ENCODE data around the gene LRSAM1. TPM values are rescaled to one million over a fixed set of nuclear protein-coding genes. Genes with fewer than 3 reads are reported as not detected.

Gene LRSAM1
- total RNA-seq, 4 donors from 2014 or later = 13.7 to 19.6 (median 16.3) TPM

DNA sequence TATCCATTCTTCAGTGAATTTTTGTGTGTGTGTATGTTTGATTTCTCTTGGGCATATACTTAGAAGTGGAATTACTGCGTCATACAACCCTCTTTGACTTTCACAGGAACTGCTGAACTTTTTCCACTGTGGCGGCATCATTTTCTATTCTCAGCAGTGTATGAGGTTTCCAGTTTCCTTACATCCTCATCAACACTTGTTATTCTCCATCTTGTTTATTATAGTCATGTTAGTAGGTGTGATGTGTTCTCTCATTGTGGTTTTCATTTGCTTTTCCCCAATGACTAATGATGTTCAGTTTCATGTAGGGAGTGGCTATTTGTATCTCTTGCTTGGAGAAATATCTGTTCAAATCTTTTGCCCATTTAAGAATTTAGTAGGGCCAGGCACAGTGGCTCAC lies 24.6 kb upstream of the LRSAM1 start:
- H3K27ac ChIP-seq = no peak overlapping the region

DNA sequence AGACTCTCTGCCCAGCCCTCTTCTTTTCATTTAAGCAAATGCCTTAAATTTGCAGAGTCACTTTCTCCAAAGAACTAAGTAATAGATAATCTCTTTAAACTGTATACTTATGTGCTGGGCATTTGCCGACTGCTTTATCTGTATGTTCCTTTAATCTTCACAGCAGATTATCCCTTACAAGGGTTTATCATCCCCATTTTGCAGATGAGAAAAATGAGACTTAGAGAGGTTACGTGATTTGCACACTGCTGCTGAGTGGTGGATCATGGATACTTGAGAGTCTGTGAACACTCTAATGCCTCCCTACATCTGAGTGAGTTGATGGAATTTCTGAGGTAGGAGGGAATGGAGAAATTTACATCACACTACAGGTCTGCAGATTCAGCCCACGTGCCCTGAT lies 23.0 kb upstream of the LRSAM1 start:
- intact Hi-C loops (cut with DNase I) = no loop called here
- peaks cover 13 to 14% of the 10 kb centered on the region in 2 donors for H3K4me1 ChIP-seq
- no peak for TF ChIP-seq POLR2A (IDR thresholded peaks at IDR 0.05)
- TF ChIP-seq, protein P1, sequence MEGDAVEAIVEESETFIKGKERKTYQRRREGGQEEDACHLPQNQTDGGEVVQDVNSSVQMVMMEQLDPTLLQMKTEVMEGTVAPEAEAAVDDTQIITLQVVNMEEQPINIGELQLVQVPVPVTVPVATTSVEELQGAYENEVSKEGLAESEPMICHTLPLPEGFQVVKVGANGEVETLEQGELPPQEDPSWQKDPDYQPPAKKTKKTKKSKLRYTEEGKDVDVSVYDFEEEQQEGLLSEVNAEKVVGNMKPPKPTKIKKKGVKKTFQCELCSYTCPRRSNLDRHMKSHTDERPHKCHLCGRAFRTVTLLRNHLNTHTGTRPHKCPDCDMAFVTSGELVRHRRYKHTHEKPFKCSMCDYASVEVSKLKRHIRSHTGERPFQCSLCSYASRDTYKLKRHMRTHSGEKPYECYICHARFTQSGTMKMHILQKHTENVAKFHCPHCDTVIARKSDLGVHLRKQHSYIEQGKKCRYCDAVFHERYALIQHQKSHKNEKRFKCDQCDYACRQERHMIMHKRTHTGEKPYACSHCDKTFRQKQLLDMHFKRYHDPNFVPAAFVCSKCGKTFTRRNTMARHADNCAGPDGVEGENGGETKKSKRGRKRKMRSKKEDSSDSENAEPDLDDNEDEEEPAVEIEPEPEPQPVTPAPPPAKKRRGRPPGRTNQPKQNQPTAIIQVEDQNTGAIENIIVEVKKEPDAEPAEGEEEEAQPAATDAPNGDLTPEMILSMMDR (IDR thresholded peaks at IDR 0.05) = no peak
- no peak for DNase-seq
- no peaks in the 10 kb centered on the region for H3K9me3 ChIP-seq
- H3K36me3 ChIP-seq = peaks cover 15 to 16% of the 10 kb centered on the region in 2 donors
- no peak overlapping the region for H3K4me3 ChIP-seq (replicated peaks in 1 of 3)
- 89 to 91% methylated on average over 3 of the region's 3 CpGs for WGBS, 2 donors
- no peak overlapping the region for H3K27ac ChIP-seq
- no peaks in the 10 kb centered on the region for H3K27me3 ChIP-seq

More for the DNA sequence above, 24.6 kb upstream of the LRSAM1 start:
- DNase-seq = no peak
- no peaks in the 10 kb centered on the region for H3K27me3 ChIP-seq
- peaks cover 22 to 26% of the 10 kb centered on the region in 2 donors for H3K4me1 ChIP-seq
- TF ChIP-seq, protein P1 (IDR thresholded peaks at IDR 0.05) = no peak
- no peak for TF ChIP-seq POLR2A (IDR thresholded peaks at IDR 0.05)
- 88 to 97% methylated on average over 2 of the region's 2 CpGs for WGBS, 2 donors
- H3K9me3 ChIP-seq = no peaks in the 10 kb centered on the region
- H3K36me3 ChIP-seq = peaks cover 14 to 15% of the 10 kb centered on the region in 2 donors
- no peak overlapping the region for H3K4me3 ChIP-seq (replicated peaks in 1 of 3)
- intact Hi-C loops (cut with DNase I) = no loop called here

DNA sequence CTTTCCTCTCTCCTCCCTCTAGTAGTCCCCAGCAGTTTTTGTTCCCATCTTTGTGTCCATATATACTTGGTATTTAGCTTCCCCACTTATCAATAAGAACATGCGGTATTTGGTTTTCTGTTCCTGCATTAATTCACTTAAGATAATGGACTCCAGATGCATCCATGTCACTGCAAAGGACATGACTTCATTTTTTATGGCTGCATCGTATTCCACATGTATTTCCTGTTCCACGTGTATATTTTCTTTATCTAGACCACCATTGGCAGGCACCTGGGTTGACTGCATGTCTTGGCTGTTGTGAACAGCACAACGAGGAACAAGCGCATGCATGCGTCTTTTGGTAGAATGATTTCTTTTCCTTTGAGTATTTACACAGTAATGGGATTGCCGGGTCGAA lies 20.9 kb upstream of the LRSAM1 start:
- TF ChIP-seq, protein P1 (IDR thresholded peaks at IDR 0.05) = no peak
- TF ChIP-seq POLR2A (IDR thresholded peaks at IDR 0.05) = no peak
- no peak overlapping the region for H3K27ac ChIP-seq
- intact Hi-C loops (cut with DNase I) = no loop called here
- no peak for DNase-seq
- no peaks in the 10 kb centered on the region for H3K27me3 ChIP-seq
- H3K4me3 ChIP-seq (replicated peaks in 1 of 3) = no peak overlapping the region
- H3K9me3 ChIP-seq = no peaks in the 10 kb centered on the region
- H3K36me3 ChIP-seq = peaks cover 33 to 36% of the 10 kb centered on the region in 2 donors
- peaks cover 6% of the 10 kb centered on the region in 2 donors for H3K4me1 ChIP-seq
- WGBS, 2 donors = 97% methylated on average over 8 of the region's 8 CpGs

DNA sequence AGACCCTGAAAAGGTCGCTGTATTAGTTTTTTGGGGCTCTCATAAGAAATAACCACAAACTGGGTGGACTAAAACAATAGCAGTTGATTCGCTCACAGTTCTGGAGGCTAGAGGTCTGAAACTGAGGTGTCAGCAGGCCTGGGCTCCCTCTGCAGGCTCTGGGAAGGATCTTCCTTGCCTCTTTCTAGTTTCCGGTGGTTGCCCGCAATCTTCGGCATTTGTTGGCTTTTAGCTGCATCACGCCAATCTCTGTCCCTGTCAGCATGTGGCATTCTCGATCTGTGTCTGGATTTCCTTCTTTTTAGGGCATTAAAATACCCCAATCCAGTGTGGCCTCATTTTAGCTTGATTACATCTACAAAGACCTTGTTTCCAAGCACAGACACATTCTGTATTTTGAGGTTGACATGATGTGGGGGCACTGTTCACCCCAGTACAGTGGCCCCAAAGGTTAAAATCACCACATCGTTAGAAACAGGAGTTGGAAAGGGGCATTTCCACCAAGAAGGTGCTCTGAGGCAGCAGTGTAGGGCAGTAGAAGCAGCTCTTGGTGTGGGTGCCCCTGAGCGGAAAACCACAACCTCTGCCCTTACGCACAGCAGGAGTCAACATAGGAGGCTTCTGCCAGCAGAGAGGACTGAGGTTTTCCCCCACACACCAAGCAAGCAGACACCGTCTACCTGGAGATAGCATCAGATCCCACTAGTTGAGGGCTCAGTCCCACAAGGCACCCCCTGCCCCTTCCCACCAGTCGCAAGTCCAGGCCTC lies 13.6 kb upstream of the LRSAM1 start:
- Histone ChIP-seq H3K36me3 (peaks cover 61 to 75% of the 10 kb centered on the region in 2 donors), H3K4me1 (no peaks in the 10 kb centered on the region), H3K27ac (no peak overlapping the region), H3K4me3 (replicated peaks in 1 of 3) (no peak overlapping the region), H3K9me3 (no peaks in the 10 kb centered on the region), H3K27me3 (no peaks in the 10 kb centered on the region)
- DNase-seq = no peak
- TF ChIP-seq, protein P1 (IDR thresholded peaks at IDR 0.05) = no peak
- WGBS, 2 donors = 89% methylated on average over 11 to 12 of the region's 12 CpGs
- intact Hi-C loops (cut with DNase I) = no loop called here

DNA sequence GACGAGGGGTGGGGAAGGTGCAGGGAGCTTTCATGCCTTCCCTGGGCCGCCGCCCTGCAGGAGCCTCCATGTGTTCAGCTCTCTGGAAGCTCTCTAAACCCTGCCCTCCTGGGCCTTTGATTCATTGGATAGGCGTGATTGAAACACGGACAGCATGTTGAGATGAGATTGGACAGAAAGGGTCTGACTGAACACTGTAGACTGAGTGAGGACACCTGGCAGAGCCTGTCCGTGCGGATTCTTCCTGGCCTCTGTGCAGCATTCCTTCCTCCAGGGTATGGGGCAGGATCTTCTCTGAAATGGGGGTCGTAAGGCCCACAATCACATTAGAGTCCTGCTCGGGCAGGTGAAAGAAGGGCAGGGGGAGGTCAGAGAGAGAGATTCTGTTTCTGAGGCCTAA lies 12.9 kb upstream of the LRSAM1 start:
- Histone ChIP-seq H3K4me3 (replicated peaks in 1 of 3) (no peak overlapping the region), H3K4me1 (no peaks in the 10 kb centered on the region), H3K9me3 (no peaks in the 10 kb centered on the region), H3K27me3 (no peaks in the 10 kb centered on the region), H3K27ac (no peak overlapping the region), H3K36me3 (peaks cover 60 to 76% of the 10 kb centered on the region in 2 donors)
- WGBS, 2 donors = 93 to 95% methylated on average over 9 of the region's 9 CpGs
- TF ChIP-seq, protein P1 (IDR thresholded peaks at IDR 0.05) = no peak
- no peak for TF ChIP-seq POLR2A (IDR thresholded peaks at IDR 0.05)
- intact Hi-C loops (cut with DNase I) = no loop called here
- no peak for DNase-seq

Data from thyroid gland (tissue), 4 donors.